HepG2 (cell line): Measurements from ENCODE around the gene PLPP3. TPM values are rescaled to one million over a fixed set of nuclear protein-coding genes. Genes with fewer than 3 reads are reported as not detected.

Experiments used
- DR1 ChIP-seq: sonication (generic); formaldehyde crosslinking; IDR thresholded peaks from 2 replicates; pipeline ENCODE4 v1.8.0; 2021; ENCODE audit warnings: mild to moderate bottlenecking, missing genetic modification reagents, inconsistent platforms
- KDM3A ChIP-seq: IDR thresholded peaks from 2 replicates; pipeline ENCODE4 v1.6.1; 2018; ENCODE audit warnings: low read depth, missing compliant biosample characterization
- PRDM15 ChIP-seq: sonication (generic); formaldehyde crosslinking; IDR thresholded peaks from 2 replicates; pipeline ENCODE4 v1.4.0; 2020; ENCODE audit warnings: missing genetic modification reagents
- PRMT3 ChIP-seq: sonication (generic); formaldehyde crosslinking; IDR thresholded peaks from 2 replicates; pipeline ENCODE4 v1.8.1; 2022; ENCODE audit warnings: low read depth, mild to moderate bottlenecking, moderate library complexity, missing genetic modification reagents, borderline replicate concordance
- SMC3 ChIP-seq: IDR thresholded peaks from 2 replicates; pipeline ENCODE4 v1.6.1; 2011; ENCODE audit warnings: low read length, improper control_type of control experiment
- YY1 ChIP-seq: IDR thresholded peaks from 2 replicates; pipeline ENCODE4 v1.6.1; 2011; ENCODE audit warnings: low read length, low read depth, moderate library complexity, mild to moderate bottlenecking; ENCODE audit not compliant: insufficient read depth, insufficient replicate concordance
- ZC3H13 ChIP-seq: sonication (generic); formaldehyde crosslinking; IDR thresholded peaks from 2 replicates; pipeline ENCODE4 v1.8.1; 2023; ENCODE audit warnings: mild to moderate bottlenecking, missing genetic modification reagents, moderate library complexity
- ZNF253 ChIP-seq: sonication (generic); formaldehyde crosslinking; IDR thresholded peaks from 2 replicates; pipeline ENCODE4 v1.8.0; 2022; ENCODE audit warnings: mild to moderate bottlenecking, missing genetic modification reagents, borderline replicate concordance
- ZNF256 ChIP-seq: sonication (generic); formaldehyde crosslinking; conservative IDR thresholded peaks from 2 replicates; pipeline ENCODE4 v1.4.0; 2020; ENCODE audit warnings: missing genetic modification reagents
- ZNF768 ChIP-seq: sonication (generic); formaldehyde crosslinking; IDR thresholded peaks from 2 replicates; pipeline ENCODE4 v1.4.0; 2020; ENCODE audit warnings: missing genetic modification reagents
- polyA plus RNA-seq, 8 experiments: library from polyadenylated mRNA; depleted of rRNA in 3 of 8; stranded (reverse) in 7 of 8; unstranded in 1 of 8; fragments of >200 nt; fragmentation: Illumina TruSeq in 4 of 8; extraction: Trizol in 4 of 8; gene quantifications; 2 replicates each; pipeline versions ENCODE4 v1.2.1 to v1.2.3, GENCODE V29; 2011 to 2016; ENCODE audit warnings: low read depth in 4 of 8, missing spikeins in 1 of 8, mixed read lengths in 1 of 8; ENCODE audit not compliant: insufficient read depth in 1 of 8
- total RNA-seq, 5 experiments: library from RNA; depleted of rRNA; stranded (reverse); fragments of >200 nt; fragmentation: Illumina TruSeq; extraction: Trizol; gene quantifications; 2 replicates each; pipeline ENCODE4 v1.2.3, GENCODE V29; 2016; ENCODE audit warnings: low read depth in 1 of 5
- TF ChIP-seq, protein P1 (sequence below): sonication (generic); formaldehyde crosslinking; IDR thresholded peaks from 2 replicates; pipeline ENCODE4 v1.4.0; 2020; ENCODE audit warnings: mild to moderate bottlenecking, missing genetic modification reagents
- TF ChIP-seq, protein P2 (sequence below): sonication (generic); formaldehyde crosslinking; IDR thresholded peaks from 2 replicates; pipeline ENCODE4 v1.5.0; 2020; ENCODE audit warnings: mild to moderate bottlenecking, missing genetic modification reagents
- TF ChIP-seq, protein P3 (sequence below): sonication (generic); formaldehyde crosslinking; IDR thresholded peaks from 2 replicates; pipeline ENCODE4 v1.4.0; 2020; ENCODE audit warnings: missing genetic modification reagents, mild to moderate bottlenecking, borderline replicate concordance
- TF ChIP-seq, protein P4 (sequence below): IDR thresholded peaks from 2 replicates; pipeline ENCODE4 v1.6.1; 2018; ENCODE audit warnings: missing genetic modification reagents

PLPP3 gene
- total and polyA plus RNA-seq, 2 of the 13 experiments (the other 11 are each of a cell fraction or from before 2014, with no cell fraction given) = 49.7 to 65.8 TPM

- TF ChIP-seq PRDM15 (no peak), KDM3A (CRISPR knock-in tag) (peak; percentile 74), YY1 (peak; percentile 32), ZNF256 (CRISPR knock-in tag) (0 out of 2 replicates have a peak, but pooled peaks have one; percentile 9), SMC3 (no peak; the same call in 1 of the 2 replicates), ZC3H13 (CRISPR knock-in tag) (no peak; the same call in 1 of the 2 replicates), PRMT3 (CRISPR knock-in tag) (no peak), ZNF768 (CRISPR knock-in tag) (peak; percentile 56; the same call in 1 of the 2 replicates), DR1 (peak; percentile 72; the same call in 1 of the 2 replicates), ZNF253 (no peak)
- TF ChIP-seq, protein P1, sequence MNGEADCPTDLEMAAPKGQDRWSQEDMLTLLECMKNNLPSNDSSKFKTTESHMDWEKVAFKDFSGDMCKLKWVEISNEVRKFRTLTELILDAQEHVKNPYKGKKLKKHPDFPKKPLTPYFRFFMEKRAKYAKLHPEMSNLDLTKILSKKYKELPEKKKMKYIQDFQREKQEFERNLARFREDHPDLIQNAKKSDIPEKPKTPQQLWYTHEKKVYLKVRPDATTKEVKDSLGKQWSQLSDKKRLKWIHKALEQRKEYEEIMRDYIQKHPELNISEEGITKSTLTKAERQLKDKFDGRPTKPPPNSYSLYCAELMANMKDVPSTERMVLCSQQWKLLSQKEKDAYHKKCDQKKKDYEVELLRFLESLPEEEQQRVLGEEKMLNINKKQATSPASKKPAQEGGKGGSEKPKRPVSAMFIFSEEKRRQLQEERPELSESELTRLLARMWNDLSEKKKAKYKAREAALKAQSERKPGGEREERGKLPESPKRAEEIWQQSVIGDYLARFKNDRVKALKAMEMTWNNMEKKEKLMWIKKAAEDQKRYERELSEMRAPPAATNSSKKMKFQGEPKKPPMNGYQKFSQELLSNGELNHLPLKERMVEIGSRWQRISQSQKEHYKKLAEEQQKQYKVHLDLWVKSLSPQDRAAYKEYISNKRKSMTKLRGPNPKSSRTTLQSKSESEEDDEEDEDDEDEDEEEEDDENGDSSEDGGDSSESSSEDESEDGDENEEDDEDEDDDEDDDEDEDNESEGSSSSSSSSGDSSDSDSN (CRISPR knock-in tag) = peak; percentile 62; the same call in 1 of the 2 replicates
- TF ChIP-seq, protein P2, sequence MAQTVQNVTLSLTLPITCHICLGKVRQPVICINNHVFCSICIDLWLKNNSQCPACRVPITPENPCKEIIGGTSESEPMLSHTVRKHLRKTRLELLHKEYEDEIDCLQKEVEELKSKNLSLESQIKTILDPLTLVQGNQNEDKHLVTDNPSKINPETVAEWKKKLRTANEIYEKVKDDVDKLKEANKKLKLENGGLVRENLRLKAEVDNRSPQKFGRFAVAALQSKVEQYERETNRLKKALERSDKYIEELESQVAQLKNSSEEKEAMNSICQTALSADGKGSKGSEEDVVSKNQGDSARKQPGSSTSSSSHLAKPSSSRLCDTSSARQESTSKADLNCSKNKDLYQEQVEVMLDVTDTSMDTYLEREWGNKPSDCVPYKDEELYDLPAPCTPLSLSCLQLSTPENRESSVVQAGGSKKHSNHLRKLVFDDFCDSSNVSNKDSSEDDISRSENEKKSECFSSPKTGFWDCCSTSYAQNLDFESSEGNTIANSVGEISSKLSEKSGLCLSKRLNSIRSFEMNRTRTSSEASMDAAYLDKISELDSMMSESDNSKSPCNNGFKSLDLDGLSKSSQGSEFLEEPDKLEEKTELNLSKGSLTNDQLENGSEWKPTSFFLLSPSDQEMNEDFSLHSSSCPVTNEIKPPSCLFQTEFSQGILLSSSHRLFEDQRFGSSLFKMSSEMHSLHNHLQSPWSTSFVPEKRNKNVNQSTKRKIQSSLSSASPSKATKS = no peak
- TF ChIP-seq, protein P3, sequence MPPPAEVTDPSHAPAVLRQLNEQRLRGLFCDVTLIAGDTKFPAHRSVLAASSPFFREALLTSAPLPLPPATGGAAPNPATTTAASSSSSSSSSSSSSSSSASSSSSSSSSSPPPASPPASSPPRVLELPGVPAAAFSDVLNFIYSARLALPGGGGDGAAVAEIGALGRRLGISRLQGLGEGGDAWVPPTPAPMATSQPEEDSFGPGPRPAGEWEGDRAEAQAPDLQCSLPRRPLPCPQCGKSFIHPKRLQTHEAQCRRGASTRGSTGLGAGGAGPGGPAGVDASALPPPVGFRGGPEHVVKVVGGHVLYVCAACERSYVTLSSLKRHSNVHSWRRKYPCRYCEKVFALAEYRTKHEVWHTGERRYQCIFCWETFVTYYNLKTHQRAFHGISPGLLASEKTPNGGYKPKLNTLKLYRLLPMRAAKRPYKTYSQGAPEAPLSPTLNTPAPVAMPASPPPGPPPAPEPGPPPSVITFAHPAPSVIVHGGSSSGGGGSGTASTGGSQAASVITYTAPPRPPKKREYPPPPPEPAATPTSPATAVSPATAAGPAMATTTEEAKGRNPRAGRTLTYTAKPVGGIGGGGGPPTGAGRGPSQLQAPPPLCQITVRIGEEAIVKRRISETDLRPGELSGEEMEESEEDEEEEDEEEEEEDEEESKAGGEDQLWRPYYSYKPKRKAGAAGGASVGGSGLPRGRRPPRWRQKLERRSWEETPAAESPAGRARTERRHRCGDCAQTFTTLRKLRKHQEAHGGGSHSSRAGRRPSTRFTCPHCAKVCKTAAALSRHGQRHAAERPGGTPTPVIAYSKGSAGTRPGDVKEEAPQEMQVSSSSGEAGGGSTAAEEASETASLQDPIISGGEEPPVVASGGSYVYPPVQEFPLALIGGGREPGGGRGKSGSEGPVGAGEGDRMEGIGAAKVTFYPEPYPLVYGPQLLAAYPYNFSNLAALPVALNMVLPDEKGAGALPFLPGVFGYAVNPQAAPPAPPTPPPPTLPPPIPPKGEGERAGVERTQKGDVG (CRISPR knock-in tag) = no peak
- TF ChIP-seq, protein P4, sequence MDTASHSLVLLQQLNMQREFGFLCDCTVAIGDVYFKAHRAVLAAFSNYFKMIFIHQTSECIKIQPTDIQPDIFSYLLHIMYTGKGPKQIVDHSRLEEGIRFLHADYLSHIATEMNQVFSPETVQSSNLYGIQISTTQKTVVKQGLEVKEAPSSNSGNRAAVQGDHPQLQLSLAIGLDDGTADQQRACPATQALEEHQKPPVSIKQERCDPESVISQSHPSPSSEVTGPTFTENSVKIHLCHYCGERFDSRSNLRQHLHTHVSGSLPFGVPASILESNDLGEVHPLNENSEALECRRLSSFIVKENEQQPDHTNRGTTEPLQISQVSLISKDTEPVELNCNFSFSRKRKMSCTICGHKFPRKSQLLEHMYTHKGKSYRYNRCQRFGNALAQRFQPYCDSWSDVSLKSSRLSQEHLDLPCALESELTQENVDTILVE (CRISPR knock-in tag) = no peak
These were observed 101.9 kb downstream of the PLPP3 start (continued) for GRCh38 chr1:56477164-56478111.
